GM13976 (cell line): Measurements from ENCODE around the gene COA4.

Source experiments
- DNase-seq: peaks from one replicate; pipeline ENCODE4 v3.0.0; 2012; ENCODE audit warnings: low spot score
- CTCF ChIP-seq: IDR thresholded peaks from 2 replicates; pipeline ENCODE4 v1.5.1; 2012; ENCODE audit warnings: borderline replicate concordance, mild to moderate bottlenecking; ENCODE audit not compliant: insufficient read depth; ENCODE audit errors: extremely low read depth, missing control alignments, control extremely low read depth
- in situ Hi-C: fragments of 300-500 bp; cut with MboI; formaldehyde crosslinking; loops from one replicate; pipeline ENCODE4 v1.12.0; 2022; ENCODE audit warnings: low sequenced_read_pairs, mixed read lengths, inconsistent platforms; ENCODE audit not compliant: unreplicated experiment

COA4 gene

GRCh38 chr11:73838443-73839122 lies 38.1 kb downstream of the COA4 start:
- DNase-seq = no peak
- no peak for TF ChIP-seq CTCF
- in situ Hi-C loops = no loop called here

GRCh38 chr11:73833067-73833466 lies 43.6 kb downstream of the COA4 start:
- in situ Hi-C loops = no loop called here
- no peak for DNase-seq

GRCh38 chr11:73830261-73830660 lies 46.4 kb downstream of the COA4 start:
- in situ Hi-C loops = no loop called here
- no peak for DNase-seq
- TF ChIP-seq CTCF = no peak

More at GRCh38 chr11:73833067-73833466, 43.6 kb downstream of the COA4 start:
- TF ChIP-seq CTCF = no peak
